H1 (cell line): ENCODE measurements around the gene CIC. TPM values are rescaled to one million over a fixed set of nuclear protein-coding genes. Genes with fewer than 3 reads are reported as not detected.

Experiments used
- CTCF ChIA-PET: fragments of 300-600 bp; sonication (Branson Sonifier 250); formaldehyde crosslinking; loops from one replicate; lab custom pipeline; 2021; ENCODE audit not compliant: partially characterized antibody; lab: Charles Lee
- POLR2A ChIA-PET: fragments of 300-600 bp; sonication (Branson Sonifier 250); formaldehyde crosslinking; loops from one replicate; lab custom pipeline; 2021; ENCODE audit warnings: inconsistent platforms; ENCODE audit not compliant: partially characterized antibody; lab: Charles Lee
- DNase-seq, 2 experiments: peaks; one replicate each; pipeline versions ENCODE4 v3.0.0 to v3.0.0-alpha.2; 2010 to 2022; ENCODE audit warnings: low spot score in 2 of 2, low read depth in 1 of 2, mixed read lengths in 1 of 2
- FAIRE-seq: peaks from 2 replicates; lab custom pipeline; 2011; peaks lifted over from hg19 to GRCh38; lab: Jason Lieb, UNC
- H2AFZ ChIP-seq: 2 replicates; pipeline ENCODE4 v1.8.1; 2012; ENCODE audit warnings: low read length, inconsistent platforms
- H2AK5ac ChIP-seq: 2 replicates; pipeline ENCODE4 v1.6.1; 2013; ENCODE audit warnings: low read depth, low read length
- H2BK120ac ChIP-seq: replicated peaks from 2 replicates; pipeline ENCODE3; 2013; ENCODE audit warnings: low read depth, low read length, inconsistent platforms
- H2BK12ac ChIP-seq: 2 replicates; pipeline ENCODE4 v1.6.1; 2013; ENCODE audit warnings: low read depth, low read length
- H2BK15ac ChIP-seq: 2 replicates; pipeline ENCODE4 v1.6.1; 2013; ENCODE audit warnings: low read length
- H2BK20ac ChIP-seq: 2 replicates; pipeline ENCODE4 v1.6.1; 2013; ENCODE audit warnings: low read length
- H2BK5ac ChIP-seq: 2 replicates; pipeline ENCODE4 v1.6.1; 2013; ENCODE audit warnings: low read depth, low read length
- H3K14ac ChIP-seq: 2 replicates; pipeline ENCODE4 v1.6.1; 2013; ENCODE audit warnings: inconsistent platforms; ENCODE audit not compliant: insufficient read length
- H3K18ac ChIP-seq: 2 replicates; pipeline ENCODE4 v1.6.1; 2013; ENCODE audit warnings: low read length; ENCODE audit errors: extremely low read depth
- H3K23ac ChIP-seq: 2 replicates; pipeline ENCODE4 v1.6.1; 2013; ENCODE audit warnings: inconsistent platforms; ENCODE audit not compliant: insufficient read length
- H3K23me2 ChIP-seq: 2 replicates; pipeline ENCODE4 v1.6.1; 2013; ENCODE audit warnings: low read depth, low read length
- H3K27ac ChIP-seq: 2 replicates; pipeline ENCODE4 v1.6.1; 2011; ENCODE audit warnings: low read depth, low read length, inconsistent platforms
- H3K27me3 ChIP-seq, 4 experiments: replicated peaks in 1 of 4; 1 replicate in 1 of 4; 2 replicates in 3 of 4; pipeline versions ENCODE4 v1.6.1 to v1.8.1; 2011 to 2013; ENCODE audit warnings: low read length in 3 of 4, mild to moderate bottlenecking in 3 of 4, inconsistent platforms in 2 of 4, mixed read lengths in 2 of 4, moderate library complexity in 1 of 4; ENCODE audit not compliant: control insufficient read depth in 3 of 4, insufficient read depth in 3 of 4; ENCODE audit errors: extremely low read depth in 1 of 4
- H3K36me3 ChIP-seq, 4 experiments: 2 replicates each; pipeline versions ENCODE4 v1.6.1 to v1.8.1; 2011 to 2013; ENCODE audit warnings: mild to moderate bottlenecking in 4 of 4, low read length in 3 of 4, moderate library complexity in 2 of 4, control low read depth in 1 of 4, inconsistent platforms in 1 of 4; ENCODE audit not compliant: insufficient read depth in 4 of 4, control insufficient read depth in 2 of 4
- H3K4ac ChIP-seq: replicated peaks from 2 replicates; pipeline ENCODE3; 2013; ENCODE audit warnings: low read length, low read depth, mixed read lengths, inconsistent platforms; ENCODE audit not compliant: insufficient read length
- H3K4me1 ChIP-seq, 4 experiments: replicated peaks in 1 of 4; 1 replicate in 1 of 4; 2 replicates in 3 of 4; pipeline versions ENCODE4 v1.6.1 to v1.8.1; 2011 to 2013; ENCODE audit warnings: low read length in 3 of 4, inconsistent platforms in 2 of 4, mixed read lengths in 1 of 4; ENCODE audit not compliant: insufficient read depth in 4 of 4, control insufficient read depth in 3 of 4
- H3K4me2 ChIP-seq, 2 experiments: 2 replicates each; pipeline versions ENCODE4 v1.6.1 to v1.8.1; 2011 to 2013; ENCODE audit warnings: low read depth in 2 of 2, low read length in 2 of 2, control low read depth in 1 of 2, inconsistent platforms in 1 of 2, mild to moderate bottlenecking in 1 of 2; ENCODE audit not compliant: insufficient read depth in 1 of 2
- H3K4me3 ChIP-seq, 4 experiments: fragments of 200-600, 300-600 bp in 1 of 4; sonication (generic), shearing (Covaris generic), sonication (Bioruptor Twin) in 1 of 4; 2 replicates each; pipeline versions ENCODE4 v1.5.1 to v1.8.1; 2011 to 2016; ENCODE audit warnings: low read length in 4 of 4, low read depth in 3 of 4, control low read depth in 2 of 4, inconsistent platforms in 2 of 4, mild to moderate bottlenecking in 2 of 4, mixed read lengths in 1 of 4, moderate library complexity in 1 of 4; ENCODE audit not compliant: insufficient read depth in 2 of 4; ENCODE audit errors: extremely low read depth in 1 of 4
- H3K56ac ChIP-seq: replicated peaks from 2 replicates; pipeline ENCODE3; 2013; ENCODE audit warnings: low read depth, mild to moderate bottlenecking, mixed read lengths, low read length, inconsistent platforms; ENCODE audit not compliant: insufficient read length
- H3K79me1 ChIP-seq: 2 replicates; pipeline ENCODE4 v1.6.1; 2013; ENCODE audit warnings: low read depth, low read length, control low read depth
- H3K79me2 ChIP-seq, 2 experiments: 2 replicates each; pipeline versions ENCODE4 v1.6.1 to v1.8.1; 2012 to 2013; ENCODE audit warnings: low read length in 2 of 2, mild to moderate bottlenecking in 2 of 2, inconsistent platforms in 1 of 2; ENCODE audit not compliant: insufficient read depth in 2 of 2, control insufficient read depth in 1 of 2
- H3K9ac ChIP-seq, 4 experiments: replicated peaks in 1 of 4; 1 replicate in 1 of 4; 2 replicates in 3 of 4; pipeline versions ENCODE4 v1.6.1 to v1.8.1; 2011 to 2013; ENCODE audit warnings: low read depth in 3 of 4, low read length in 3 of 4, control low read depth in 2 of 4, mild to moderate bottlenecking in 2 of 4, moderate library complexity in 2 of 4, inconsistent platforms in 1 of 4; ENCODE audit errors: extremely low read depth in 1 of 4
- H3K9me3 ChIP-seq, 2 experiments: 2 replicates each; pipeline versions ENCODE4 v1.6.1 to v1.8.1; 2012 to 2013; ENCODE audit warnings: mild to moderate bottlenecking in 2 of 2, moderate library complexity in 2 of 2, control low read depth in 1 of 2, inconsistent platforms in 1 of 2, low read depth in 1 of 2, low read length in 1 of 2, mixed read lengths in 1 of 2; ENCODE audit not compliant: insufficient read depth in 2 of 2
- H4K20me1 ChIP-seq, 2 experiments: replicated peaks in 1 of 2; 2 replicates each; pipeline versions ENCODE3 to v1.8.1; 2011 to 2013; ENCODE audit warnings: inconsistent platforms in 2 of 2, low read length in 2 of 2, mild to moderate bottlenecking in 1 of 2; ENCODE audit not compliant: insufficient read depth in 2 of 2, control insufficient read depth in 1 of 2
- H4K5ac ChIP-seq: 2 replicates; pipeline ENCODE4 v1.6.1; 2013; ENCODE audit warnings: low read length, low read depth, mixed read lengths, inconsistent platforms; ENCODE audit not compliant: insufficient read length
- H4K8ac ChIP-seq: 2 replicates; pipeline ENCODE4 v1.8.0; 2013; ENCODE audit warnings: mild to moderate bottlenecking, moderate library complexity, low read length, inconsistent platforms; ENCODE audit not compliant: insufficient read depth; ENCODE audit errors: extremely low read depth
- H4K91ac ChIP-seq: replicated peaks from 2 replicates; pipeline ENCODE3; 2013; ENCODE audit warnings: low read length, mixed read lengths, inconsistent platforms; ENCODE audit not compliant: insufficient read length
- CEBPB ChIP-seq: IDR thresholded peaks from 2 replicates; pipeline ENCODE4 v1.6.1; 2012; ENCODE audit warnings: low read depth, low read length
- CTBP2 ChIP-seq: IDR thresholded peaks from 2 replicates; pipeline ENCODE4 v1.7.0; 2011; ENCODE audit warnings: borderline replicate concordance, mild to moderate bottlenecking, moderate library complexity, mixed read lengths, low read length; ENCODE audit not compliant: insufficient read depth, insufficient read length
- CTCF ChIP-seq, 3 experiments: IDR thresholded peaks; 1 replicate in 2 of 3; 2 replicates in 1 of 3; pipeline versions ENCODE4 v1.5.1 to v1.6.1; 2011; ENCODE audit warnings: low read length in 3 of 3, mild to moderate bottlenecking in 3 of 3, inconsistent platforms in 2 of 3, low read depth in 1 of 3, moderate library complexity in 1 of 3; ENCODE audit not compliant: insufficient read depth in 1 of 3; ENCODE audit errors: control extremely low read depth in 1 of 3
- EP300 ChIP-seq, 2 experiments: IDR thresholded peaks; 1 replicate in 1 of 2; 2 replicates in 1 of 2; pipeline ENCODE4 v1.6.1; 2011 to 2012; ENCODE audit warnings: low read depth in 2 of 2, low read length in 2 of 2, mild to moderate bottlenecking in 2 of 2, borderline replicate concordance in 1 of 2, inconsistent platforms in 1 of 2, moderate library complexity in 1 of 2
- EZH2 ChIP-seq: fragments of 200-600 bp; sonication (generic); IDR thresholded peaks from 2 replicates; pipeline ENCODE4 v1.7.1; 2012; ENCODE audit warnings: low read depth, mild to moderate bottlenecking, moderate library complexity, low read length, inconsistent platforms; ENCODE audit not compliant: severe bottlenecking
- KDM1A ChIP-seq: fragments of 200-600, 300-600 bp; sonication (generic); IDR thresholded peaks from 2 replicates; pipeline ENCODE4 v1.7.1; 2016; ENCODE audit warnings: mild to moderate bottlenecking, low read length, borderline replicate concordance
- PHF8 ChIP-seq: fragments of 200-600 bp; sonication (generic); conservative IDR thresholded peaks from 2 replicates; pipeline ENCODE4 v1.7.1; 2012; ENCODE audit warnings: low read depth, mild to moderate bottlenecking, inconsistent platforms, low read length, moderate library complexity
- RXRA ChIP-seq: IDR thresholded peaks from 2 replicates; pipeline ENCODE4 v1.6.1; 2011; ENCODE audit warnings: low read depth, mild to moderate bottlenecking, low read length, moderate library complexity; ENCODE audit not compliant: insufficient read depth
- SIN3A ChIP-seq, 2 experiments: IDR thresholded peaks in 1 of 2; conservative IDR thresholded peaks in 1 of 2; 2 replicates each; pipeline ENCODE4 v1.6.1; 2011 to 2012; ENCODE audit warnings: low read length in 2 of 2, improper control_type of control experiment in 1 of 2, low read depth in 1 of 2, mild to moderate bottlenecking in 1 of 2
- SP1 ChIP-seq: IDR thresholded peaks from 2 replicates; pipeline ENCODE4 v1.6.1; 2011; ENCODE audit warnings: low read depth, low read length
- WGBS, 2 experiments: shearing (Covaris generic) in 1 of 2; methylation state at CpG; one replicate each; pipeline versions ENCODE4 v1.1.6 to v1.1.7; 2013 to 2015; ENCODE audit warnings: low lambda C conversion rate in 2 of 2, mixed read lengths in 2 of 2, inconsistent platforms in 1 of 2, low coverage in 1 of 2, missing lambda C conversion rate in 1 of 2; ENCODE audit not compliant: insufficient replicate concordance in 2 of 2, insufficient coverage in 1 of 2, insufficient read length in 1 of 2; ENCODE audit errors: extremely low coverage in 1 of 2, missing lambda C conversion rate in 1 of 2; 5-methylcytosine and 5-hydroxymethylcytosine counted together
- polyA plus RNA-seq, 7 experiments: library from polyadenylated mRNA; depleted of rRNA in 3 of 7; stranded (reverse) in 5 of 7; unstranded in 2 of 7; fragments of >200 nt in 5 of 7; fragments of 200-250 nt in 2 of 7; gene quantifications; 1 replicate in 5 of 7; 2 replicates in 1 of 7; 4 replicates in 1 of 7; pipeline versions ENCODE4 v1.2.1 to v1.2.3, GENCODE V29; 2011 to 2013; ENCODE audit warnings: missing spikeins in 2 of 7, mixed read lengths in 2 of 7
- total RNA-seq: library from RNA; stranded (reverse); fragmentation: NEBNext Ultra II Directional; extraction: Animal tissue kit (Norgen Biotek cat#: 25700); gene quantifications from 2 replicates; pipeline ENCODE4 v1.2.1, GENCODE V29; 2021

The CIC gene
- total and polyA plus RNA-seq, 2 of the 8 experiments (the other 6 are each of a cell fraction or from before 2014, with no cell fraction given) = 13.2 to 43.6 TPM

- FAIRE-seq (no peak), DNase-seq (no peak)
- Histone ChIP-seq H2BK15ac (no peak overlapping the region), H4K5ac (no peak overlapping the region), H4K91ac (no peak overlapping the region), H2BK20ac (no peak overlapping the region), H3K18ac (no peak overlapping the region), H3K27me3 (no peaks in the 10 kb centered on the region), H3K14ac (no peak overlapping the region), H3K23me2 (no peaks in the 10 kb centered on the region), H3K56ac (no peak overlapping the region), H3K79me2 (peaks cover 0 to 5% of the 10 kb centered on the region in 2 experiments; a peak in 1 of 4 replicates), H3K27ac (no peak overlapping the region), H3K23ac (no peak overlapping the region), H2AK5ac (no peak overlapping the region), H2BK5ac (no peak overlapping the region), H2AFZ (no peak overlapping the region), H3K79me1 (peaks cover 2% of the 10 kb centered on the region), H3K4me1 (peaks cover 0 to 17% (median 5%) of the 10 kb centered on the region in 4 experiments; a peak in 5 of 7 replicates), H3K9me3 (no peaks in the 10 kb centered on the region), H3K4me3 (no peak overlapping the region), H3K4ac (no peak overlapping the region), H2BK120ac (no peak overlapping the region), H3K4me2 (no peak overlapping the region), H2BK12ac (no peak overlapping the region), H4K20me1 (peaks cover 0 to 10% of the 10 kb centered on the region in 2 experiments), H3K9ac (no peak overlapping the region), H4K8ac (no peak overlapping the region), H3K36me3 (peaks cover 0 to 15% (median 5%) of the 10 kb centered on the region in 4 experiments; a peak in 2 of 8 replicates)
- CTCF ChIA-PET = interaction anchor here (0.6 to 2.3 kb wide), 6 partner anchors 19 to 166 kb away, joined by 3 to 24 read pairs (median 4); partner anchors contain the start of gene GSK3A
- 93% methylated on average over 7 of the region's 7 CpGs; no CpG with 5 or more reads in 1 of the 2 experiments for WGBS, 2 experiments
- POLR2A ChIA-PET = interaction anchor here (1.0 kb wide), 1 partner anchor 29 kb away, joined by 3 read pairs; no protein-coding TSS in a partner anchor
- no peak for TF ChIP-seq KDM1A
- TF ChIP-seq EP300 (IDR thresholded peaks at IDR 0.05; ENCODE audit: borderline replicate concordance in 1 of 2, low read depth in 2 of 2, low read length in 2 of 2) = no peak
- TF ChIP-seq CTBP2 = no peak
- TF ChIP-seq EZH2 = no peak
- no peak for TF ChIP-seq SIN3A (conservative IDR thresholded peaks at IDR 0.05 in 1 of 2, IDR thresholded peaks at IDR 0.05 in 1 of 2; ENCODE audit: low read depth in 1 of 2, low read length in 2 of 2)
- no peak for TF ChIP-seq CTCF (IDR thresholded peaks at IDR 0.05; ENCODE audit: control extremely low read depth in 1 of 3, insufficient read depth in 1 of 3, low read depth in 1 of 3, low read length in 3 of 3)
- TF ChIP-seq PHF8 = no peak
- no peak for TF ChIP-seq RXRA
- TF ChIP-seq CEBPB = no peak
- no peak for TF ChIP-seq SP1
Observed at GRCh38 chr19:42275103-42275502, 6.1 kb downstream of the CIC start.
